IPS DF 6.9 (cell line): ENCODE measurements around the gene PRDM10.
"Not testable (repeated sequence)": the region's sequence is repeated elsewhere in the genome, so short reads cannot be mapped to it uniquely, and the experiment has no call there.

Experiments
- DNase-seq: peaks from one replicate; pipeline ENCODE4 v3.0.0-alpha.2; 2013; ENCODE audit warnings: low read depth, low spot score
- H3K27ac ChIP-seq: one replicate; pipeline ENCODE4 v1.5.1; 2013; ENCODE audit warnings: low read length, control low read depth
- H3K27me3 ChIP-seq: 2 replicates; pipeline ENCODE4 v1.6.1; 2013; ENCODE audit warnings: mild to moderate bottlenecking, low read length; ENCODE audit not compliant: control insufficient read depth, insufficient read depth
- H3K36me3 ChIP-seq: 2 replicates; pipeline ENCODE4 v1.6.1; 2013; ENCODE audit warnings: low read length; ENCODE audit not compliant: control insufficient read depth, insufficient read depth
- H3K4me1 ChIP-seq: 2 replicates; pipeline ENCODE4 v1.6.1; 2013; ENCODE audit warnings: low read length; ENCODE audit not compliant: control insufficient read depth, insufficient read depth
- H3K4me3 ChIP-seq: 2 replicates; pipeline ENCODE4 v1.5.1; 2013; ENCODE audit warnings: mild to moderate bottlenecking, low read length
- H3K9me3 ChIP-seq: 2 replicates; pipeline ENCODE4 v1.6.1; 2013; ENCODE audit warnings: low read length, inconsistent platforms; ENCODE audit not compliant: control insufficient read depth, insufficient read depth
- WGBS: extraction: QIAGEN DNeasy Blood & Tissue Kit; methylation state at CpG from one replicate; pipeline ENCODE4 v1.1.7; 2013; ENCODE audit warnings: mixed read lengths, missing lambda C conversion rate; ENCODE audit not compliant: insufficient read length, insufficient coverage; 5-methylcytosine and 5-hydroxymethylcytosine counted together

Gene PRDM10

DNA sequence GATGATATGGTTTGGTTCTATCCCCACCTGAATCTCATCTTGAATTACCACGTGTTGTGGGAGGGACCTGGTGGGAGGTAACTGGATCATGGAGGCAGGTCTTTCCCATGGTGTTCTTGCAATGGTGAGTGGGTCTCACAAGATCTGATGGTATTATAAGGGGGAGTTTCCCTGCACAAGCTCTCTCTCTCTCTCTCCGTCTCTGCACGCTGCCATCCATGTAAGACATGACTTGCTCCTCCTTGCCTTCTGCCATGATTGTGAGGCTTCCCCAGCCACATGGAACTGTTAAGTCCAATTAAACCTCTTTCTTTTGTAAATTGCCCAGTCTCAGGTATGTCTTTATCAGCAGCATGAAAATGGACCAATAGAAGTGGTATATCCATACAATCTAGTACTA, 13.2 kb upstream of the PRDM10 start:
- WGBS, result no CpG with 5 or more reads among the region's 3 CpGs
- not testable (repeated sequence) for H3K27me3 ChIP-seq, H3K4me1 ChIP-seq, H3K36me3 ChIP-seq, H3K27ac ChIP-seq, DNase-seq, H3K9me3 ChIP-seq, H3K4me3 ChIP-seq

DNA sequence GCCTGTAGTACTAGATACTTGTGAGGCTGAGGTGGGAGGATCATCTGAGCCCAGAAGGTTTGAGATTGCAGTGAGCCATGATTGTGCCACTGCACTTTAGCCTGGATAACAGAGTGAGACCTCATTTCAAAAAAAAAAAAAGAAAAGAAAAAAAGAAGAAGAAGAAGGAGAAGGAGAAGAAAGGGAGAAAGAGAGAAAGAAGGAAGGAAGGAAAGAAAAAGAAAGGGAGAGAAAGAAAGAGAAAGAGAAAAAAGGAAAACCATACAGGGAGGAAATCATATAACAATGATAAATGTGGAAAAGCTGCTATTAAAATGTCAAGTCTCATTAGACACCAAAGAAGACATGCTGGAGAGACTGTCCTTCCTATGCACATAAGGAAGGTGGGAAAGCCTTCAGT, 5.7 kb upstream of the PRDM10 start:
- DNase-seq, result no peak
- Histone ChIP-seq H3K27me3 (no peaks in the 10 kb centered on the region), H3K27ac (no peak overlapping the region), H3K36me3 (no peaks in the 10 kb centered on the region), H3K9me3 (no peaks in the 10 kb centered on the region), H3K4me1 (no peaks in the 10 kb centered on the region), H3K4me3 (no peak overlapping the region)

DNA sequence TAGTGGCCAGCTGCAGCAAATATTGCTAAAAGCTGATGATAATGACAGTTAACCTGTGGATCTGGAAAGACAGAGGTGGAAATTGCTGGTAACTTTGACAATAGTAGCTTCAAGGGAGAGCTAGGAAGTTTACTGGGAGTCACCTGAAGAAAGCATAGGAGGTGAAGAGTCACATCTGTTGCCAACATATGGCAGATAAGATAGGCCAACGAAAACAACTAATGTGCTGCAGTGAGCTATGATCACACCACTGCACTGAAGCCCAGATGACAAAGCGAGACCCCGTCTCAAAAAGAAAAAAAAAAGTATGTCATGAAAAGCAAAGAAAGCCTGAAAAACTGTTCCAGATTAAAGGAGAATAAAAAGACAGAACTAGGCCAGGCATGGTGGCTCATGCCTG, 4.3 kb upstream of the PRDM10 start:
- Histone ChIP-seq H3K27ac (no peak overlapping the region), H3K36me3 (no peaks in the 10 kb centered on the region), H3K4me3 (no peak overlapping the region), H3K4me1 (no peaks in the 10 kb centered on the region), H3K9me3 (no peaks in the 10 kb centered on the region), H3K27me3 (no peaks in the 10 kb centered on the region)
- no CpG with 5 or more reads among the region's 3 CpGs for WGBS
- DNase-seq, result no peak

DNA sequence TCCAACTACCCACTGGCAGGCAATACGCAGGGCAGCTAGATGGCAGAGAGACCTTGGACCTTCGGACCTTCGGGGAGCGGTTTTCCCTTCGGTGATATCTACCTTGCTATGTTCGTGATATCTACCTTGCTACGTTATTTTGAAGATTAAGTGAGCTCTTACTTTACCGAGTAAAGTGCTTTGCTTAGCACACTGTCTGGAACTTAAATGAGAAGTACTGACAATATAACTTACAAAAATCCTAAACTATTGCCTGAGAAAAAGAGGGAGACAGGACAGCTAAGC, 1.0 kb upstream of the PRDM10 start:
- Histone ChIP-seq H3K27ac (no peak overlapping the region), H3K4me3 (peak overlapping the region; percentile 96; the same call in 1 of the 2 replicates), H3K9me3 (no peaks in the 10 kb centered on the region), H3K36me3 (no peaks in the 10 kb centered on the region), H3K4me1 (no peaks in the 10 kb centered on the region), H3K27me3 (no peaks in the 10 kb centered on the region)
- no peak for DNase-seq
- WGBS, result no CpG with 5 or more reads among the region's 8 CpGs

DNA sequence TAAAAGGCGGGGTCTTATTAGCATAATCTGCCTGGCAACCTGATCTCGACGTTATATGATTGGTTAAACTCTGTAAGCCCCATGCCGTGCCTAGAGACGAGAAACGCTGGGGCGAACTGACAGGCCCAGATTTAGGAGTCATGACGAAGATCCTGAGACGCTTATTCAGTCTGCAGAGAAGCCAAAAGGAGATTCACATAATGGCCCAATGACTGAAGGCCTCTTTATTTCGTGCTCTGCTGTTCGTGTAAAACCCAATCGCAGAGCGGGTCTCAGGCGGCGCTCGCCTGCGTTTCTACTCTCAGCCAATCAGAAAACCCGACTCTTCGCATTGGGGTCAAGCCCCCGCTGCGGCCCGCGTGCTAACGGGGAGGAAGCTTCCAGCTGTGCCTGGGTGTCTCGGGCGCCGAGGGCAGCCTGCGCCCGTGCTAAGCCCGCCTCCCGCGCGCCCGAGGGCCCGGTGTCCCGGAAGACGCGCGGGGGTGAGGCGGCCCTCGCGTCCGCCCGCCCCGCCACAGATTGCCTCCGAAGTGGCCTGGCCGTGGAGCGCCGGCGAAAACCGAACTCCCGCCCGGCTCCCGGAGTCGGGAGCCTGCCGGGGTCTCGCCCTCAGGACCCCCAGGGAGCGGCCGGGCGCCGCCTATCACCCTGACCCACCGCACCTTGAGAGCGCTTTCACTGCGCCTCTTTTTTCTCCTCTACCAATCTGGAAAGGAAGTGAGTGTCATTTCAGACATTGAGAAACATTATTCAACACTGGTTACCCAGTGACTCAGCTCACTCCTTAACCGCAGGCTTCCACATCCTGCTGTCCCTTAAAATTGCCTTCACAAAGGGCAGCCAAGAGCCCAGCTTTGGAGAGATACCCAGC, 446 bp upstream of the PRDM10 start:
- Histone ChIP-seq H3K36me3 (no peaks in the 10 kb centered on the region), H3K4me1 (no peaks in the 10 kb centered on the region), H3K27me3 (no peaks in the 10 kb centered on the region), H3K27ac (no peak overlapping the region), H3K9me3 (no peaks in the 10 kb centered on the region), H3K4me3 (peak overlapping the region; percentile 96)
- no CpG with 5 or more reads among the region's 65 CpGs for WGBS
- DNase-seq, result peak; percentile 87

DNA sequence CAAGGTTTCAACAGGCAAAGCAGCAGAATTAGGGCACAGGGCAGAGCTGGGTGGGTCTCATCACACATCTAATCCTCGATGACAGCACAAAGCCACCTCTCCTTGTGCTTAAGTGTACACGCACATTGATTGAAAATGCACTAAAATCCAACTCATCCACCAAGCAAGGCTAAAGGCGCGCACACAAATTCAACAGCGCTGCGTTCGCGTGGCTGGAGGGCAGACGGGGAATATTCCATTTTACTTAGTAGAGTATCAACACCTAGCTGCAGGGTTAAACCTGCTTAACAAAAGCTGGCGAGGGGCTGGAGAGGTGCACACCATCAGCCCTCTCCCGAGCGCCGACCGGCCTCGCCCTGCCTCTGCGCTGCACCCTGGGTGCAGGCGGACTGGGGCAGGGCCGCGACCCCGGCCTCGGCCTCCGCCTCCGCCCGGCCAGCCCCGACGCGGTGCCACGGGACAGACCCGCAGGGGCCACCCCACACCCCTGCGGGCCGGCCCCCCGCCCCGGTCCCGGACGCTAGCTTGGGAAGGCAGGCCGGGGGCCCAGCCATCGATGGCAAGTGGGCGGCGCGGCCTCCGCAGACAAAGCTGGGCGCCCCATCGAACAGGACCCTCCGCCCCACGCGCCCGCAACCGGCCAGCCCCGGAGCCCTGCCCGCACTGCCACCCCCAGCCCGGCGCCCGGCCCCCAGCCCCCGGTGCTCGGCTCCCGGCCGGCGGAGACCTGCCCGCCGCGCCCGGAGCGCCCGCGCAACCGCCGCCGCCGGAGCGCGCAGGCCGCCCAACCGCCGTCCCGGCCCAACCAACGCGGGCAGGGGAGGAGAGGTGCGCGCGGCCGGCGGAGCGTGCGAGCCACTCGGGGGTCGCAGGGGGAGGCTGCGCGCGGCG, 929 bp downstream of the PRDM10 start:
- no CpG with 5 or more reads among the region's 90 CpGs for WGBS
- no peak for DNase-seq

DNA sequence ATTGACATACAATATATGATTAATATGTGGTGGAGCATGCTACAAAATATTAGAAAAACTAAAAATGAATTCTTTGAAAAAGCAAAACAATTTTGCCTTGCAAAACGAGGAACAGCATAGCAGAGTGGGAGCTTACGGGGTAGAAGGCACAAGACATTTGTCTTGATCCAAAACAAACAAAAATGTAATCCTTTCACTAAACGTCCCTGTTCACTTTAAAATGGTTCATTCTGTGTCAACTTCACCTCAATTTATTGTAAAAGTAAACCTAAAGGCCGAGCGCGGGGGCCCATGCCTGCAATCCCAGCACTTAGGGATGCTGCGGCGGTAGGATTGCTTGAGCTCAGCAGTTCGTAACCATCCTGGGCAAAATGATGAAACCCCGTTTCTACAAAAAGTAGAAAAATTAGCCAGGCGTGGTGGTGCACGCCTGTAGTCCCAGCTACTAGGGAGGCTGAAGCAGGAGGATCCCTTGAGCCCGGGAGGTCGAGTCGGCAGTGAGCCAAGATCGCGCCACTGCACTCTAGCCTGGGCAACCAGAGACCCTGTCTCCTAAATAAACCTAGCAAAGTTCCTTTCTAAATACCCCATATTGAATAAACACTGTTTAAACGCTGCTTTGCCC, 2.0 kb downstream of the PRDM10 start:
- Histone ChIP-seq H3K27me3 (no peaks in the 10 kb centered on the region), H3K36me3 (no peaks in the 10 kb centered on the region), H3K27ac (no peak overlapping the region), H3K9me3 (no peaks in the 10 kb centered on the region), H3K4me1 (no peaks in the 10 kb centered on the region), H3K4me3 (no peak overlapping the region)
- no peak for DNase-seq
- no CpG with 5 or more reads among the region's 18 CpGs for WGBS

More for the DNA sequence above, 929 bp downstream of the PRDM10 start:
- H3K4me1 ChIP-seq, result no peaks in the 10 kb centered on the region
- H3K9me3 ChIP-seq, result no peaks in the 10 kb centered on the region
- no peaks in the 10 kb centered on the region for H3K27me3 ChIP-seq
- H3K27ac ChIP-seq, result no peak overlapping the region
- peak overlapping the region; percentile 96 for H3K4me3 ChIP-seq
- no peaks in the 10 kb centered on the region for H3K36me3 ChIP-seq

DNA sequence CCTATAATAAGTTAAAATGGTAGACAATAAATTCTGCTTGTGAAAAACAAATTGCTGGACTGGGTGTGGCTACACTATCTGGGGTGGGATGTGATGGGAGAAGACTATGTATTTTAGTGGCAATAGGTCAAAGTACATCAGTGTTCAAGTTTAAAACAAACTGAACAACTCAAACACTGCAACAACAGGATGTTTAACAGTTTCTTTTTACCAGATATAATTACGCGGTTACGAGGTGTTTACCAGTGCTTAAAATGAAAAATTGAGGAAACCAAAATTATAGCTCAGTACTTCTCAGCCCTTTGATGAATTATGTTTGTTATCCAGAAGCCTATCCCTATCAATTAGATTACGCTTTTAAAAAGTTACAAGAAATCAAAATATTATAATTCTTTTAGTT, 3.2 kb downstream of the PRDM10 start:
- Histone ChIP-seq H3K4me1 (no peaks in the 10 kb centered on the region), H3K27ac (no peak overlapping the region), H3K27me3 (no peaks in the 10 kb centered on the region), H3K9me3 (no peaks in the 10 kb centered on the region), H3K4me3 (no peak overlapping the region), H3K36me3 (no peaks in the 10 kb centered on the region)
- no CpG with 5 or more reads among the region's 4 CpGs for WGBS
- DNase-seq, result no peak

DNA sequence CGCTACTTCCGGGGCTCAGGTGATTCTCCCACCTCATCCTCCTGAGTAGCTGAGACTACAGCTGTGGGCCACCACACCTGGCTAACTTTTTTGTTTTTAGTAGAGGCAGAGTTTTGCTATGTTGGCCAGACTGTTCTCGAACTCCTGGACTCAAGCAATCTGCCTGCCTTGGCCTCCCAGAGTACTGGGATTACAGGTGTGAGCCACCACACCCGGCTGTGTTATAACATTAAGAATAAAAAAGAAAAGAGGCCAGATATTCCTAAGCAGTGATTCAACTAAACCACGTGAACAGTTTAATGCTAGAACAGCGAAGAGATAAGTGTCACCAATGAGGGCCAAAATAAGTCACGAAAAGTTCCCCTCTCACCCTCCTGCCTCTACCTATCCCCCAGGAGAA, 3.7 kb downstream of the PRDM10 start:
- Histone ChIP-seq H3K36me3 (no peaks in the 10 kb centered on the region), H3K4me1 (no peaks in the 10 kb centered on the region), H3K27me3 (no peaks in the 10 kb centered on the region), H3K4me3 (no peak overlapping the region), H3K27ac (no peak overlapping the region), H3K9me3 (no peaks in the 10 kb centered on the region)
- no CpG with 5 or more reads among the region's 7 CpGs for WGBS
- no peak for DNase-seq

DNA sequence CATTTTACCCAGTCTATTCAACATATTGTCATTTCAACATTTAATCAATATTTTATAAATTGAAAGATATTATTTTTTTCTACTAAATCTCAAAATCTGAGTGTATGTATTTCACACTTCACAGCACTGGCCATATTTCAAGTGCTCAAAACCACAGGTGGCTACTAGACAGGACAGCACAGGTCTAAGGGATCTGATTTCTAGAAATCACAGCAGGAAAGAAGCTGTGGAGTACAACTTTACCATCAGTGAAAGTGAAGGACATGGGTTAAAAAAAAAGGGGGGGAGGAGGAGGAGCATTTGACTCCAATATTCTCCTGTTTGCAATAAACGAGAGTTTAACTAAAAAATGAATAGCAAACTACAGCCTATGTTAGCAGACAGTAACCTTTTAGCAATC, 4.5 kb downstream of the PRDM10 start:
- DNase-seq, result no peak
- no CpG with 5 or more reads among the region's 1 CpG for WGBS

More for the DNA sequence above, 4.5 kb downstream of the PRDM10 start:
- Histone ChIP-seq H3K27ac (no peak overlapping the region), H3K9me3 (no peaks in the 10 kb centered on the region), H3K4me1 (no peaks in the 10 kb centered on the region), H3K36me3 (no peaks in the 10 kb centered on the region), H3K4me3 (no peak overlapping the region), H3K27me3 (no peaks in the 10 kb centered on the region)
